Coronary artery (tissue), 2 donors: ENCODE data around the gene DPP7.
"Not testable (repeated sequence)": the region's sequence is repeated elsewhere in the genome, so short reads cannot be mapped to it uniquely, and the experiment has no call there.

Experiments used
- DNase-seq: peaks from one replicate; pipeline ENCODE4 v3.0.0-alpha.2; 2017; ENCODE audit warnings: low spot score
- H3K27ac ChIP-seq, 2 donors: fragments of 200-600 bp; sonication (generic); one replicate each; pipeline ENCODE4 v1.5.1; 2016 to 2019
- H3K4me3 ChIP-seq: fragments of 200-600 bp; sonication (generic); 2 replicates; pipeline ENCODE4 v1.5.1; 2016; ENCODE audit warnings: mild to moderate bottlenecking, moderate library complexity
- CTCF ChIP-seq: fragments of 200-600 bp; sonication (generic); IDR thresholded peaks from one replicate; pipeline ENCODE4 v1.5.1; 2019; ENCODE audit warnings: antibody characterized with exemption

DPP7 gene

GRCh38 chr9:137126786-137127185 is 12.3 kb upstream of the DPP7 start:
- TF ChIP-seq CTCF = no peak
- DNase-seq = no peak
- Histone ChIP-seq H3K27ac (peak overlapping the region in 1 of 2 donors; percentile 74), H3K4me3 (peak overlapping the region; percentile 57)

- not testable (repeated sequence) for DNase-seq, H3K27ac ChIP-seq, H3K4me3 ChIP-seq
These were observed 9.5 kb upstream of the DPP7 start for GRCh38 chr9:137123952-137124462.

- Histone ChIP-seq H3K27ac (no peak overlapping the region), H3K4me3 (no peak overlapping the region)
- TF ChIP-seq CTCF = no peak
- DNase-seq = no peak
These were observed 8.9 kb upstream of the DPP7 start for GRCh38 chr9:137123468-137123837.

- not testable (repeated sequence) for H3K4me3 ChIP-seq, DNase-seq, H3K27ac ChIP-seq
These were observed 8.4 kb upstream of the DPP7 start for GRCh38 chr9:137122796-137123467.

GRCh38 chr9:137121927-137122795 is 7.6 kb upstream of the DPP7 start:
- not testable (repeated sequence) for DNase-seq, H3K27ac ChIP-seq, H3K4me3 ChIP-seq

- H3K4me3 ChIP-seq, DNase-seq, H3K27ac ChIP-seq: not testable (repeated sequence)
These were observed 3.6 kb upstream of the DPP7 start for GRCh38 chr9:137118092-137118603.

- no peak for DNase-seq
- TF ChIP-seq CTCF = no peak
- no peak overlapping the region for H3K4me3 ChIP-seq
- H3K27ac ChIP-seq = peak overlapping the region in 1 of 2 donors; percentile 74
These were observed 2.8 kb upstream of the DPP7 start for GRCh38 chr9:137117269-137117731.

- no peak for DNase-seq
- Histone ChIP-seq H3K27ac (peak overlapping the region in 1 of 2 donors; percentile 74), H3K4me3 (no peak overlapping the region)
- no peak for TF ChIP-seq CTCF
These were observed 2.2 kb upstream of the DPP7 start for GRCh38 chr9:137116728-137117127.

GRCh38 chr9:137116027-137116507 is 1.5 kb upstream of the DPP7 start:
- no peak for TF ChIP-seq CTCF
- Histone ChIP-seq H3K4me3 (no peak overlapping the region), H3K27ac (peak overlapping the region in 1 of 2 donors; percentile 74)
- DNase-seq = no peak
